Measurements from ENCODE around the gene CPA1.

GRCh38 chr7:130384371-130384801, 4.1 kb downstream of the CPA1 start:
- no peak for TF ChIP-seq TAF1 (CRISPR knock-in tag; IDR thresholded peaks at IDR 0.05)
- no peak for TF ChIP-seq KMT2B (CRISPR knock-in tag; IDR thresholded peaks at IDR 0.05)
